T-cell (primary cell): ENCODE data around the gene ADAMTS17. TPM values are rescaled to one million over a fixed set of nuclear protein-coding genes. Genes with fewer than 3 reads are reported as not detected.

Experiments used
- ATAC-seq, 4 experiments: fragments of 200-7000 bp in 3 of 4; fragments of 150-1000 bp in 1 of 4; cut with Tn5 transposase; replicated peaks in 1 of 4; 1 replicate in 3 of 4; 2 replicates in 1 of 4; pipeline ENCODE4 v1.10.0; 2021; ENCODE audit warnings: moderate library complexity in 3 of 4, mild to moderate bottlenecking in 2 of 4, moderate number of reproducible peaks in 1 of 4
- CTCF ChIA-PET, 2 donors: fragments of 300-600 bp; sonication (Branson Sonifier 250); formaldehyde crosslinking; loops; one replicate each; lab custom pipeline; 2022; ENCODE audit warnings: antibody characterized with exemption in 2 of 2; lab: Charles Lee
- POLR2A ChIA-PET, 2 donors: fragments of 300-600 bp; sonication (Branson Sonifier 250); formaldehyde crosslinking; loops; one replicate each; lab custom pipeline; 2022; ENCODE audit warnings: antibody characterized with exemption in 2 of 2; lab: Charles Lee
- DNase-seq, 35 experiments: peaks; one replicate each; pipeline versions ENCODE4 v3.0.0 to v3.0.0-alpha.2; 2013 to 2023
- H3K27ac ChIP-seq: one replicate; pipeline ENCODE4 v1.5.1; 2013; ENCODE audit warnings: low read length
- H3K27me3 ChIP-seq, 2 experiments: replicated peaks in 1 of 2; 1 replicate in 1 of 2; 2 replicates in 1 of 2; pipeline versions ENCODE4 v1.6.1 to v1.7.0; 2013; ENCODE audit warnings: low read length in 1 of 2, mixed read lengths in 1 of 2; ENCODE audit not compliant: control insufficient read depth in 2 of 2, insufficient read depth in 2 of 2; ENCODE audit errors: extremely low read depth in 1 of 2
- H3K36me3 ChIP-seq, 2 donors: 1 replicate in 1 of 2; 2 replicates in 1 of 2; pipeline versions ENCODE4 v1.6.1 to v1.7.0; 2013; ENCODE audit warnings: low read length in 1 of 2; ENCODE audit not compliant: control insufficient read depth in 2 of 2, insufficient read depth in 1 of 2; ENCODE audit errors: extremely low read depth in 1 of 2
- H3K4me1 ChIP-seq, 2 experiments: 1 replicate in 1 of 2; 2 replicates in 1 of 2; pipeline versions ENCODE4 v1.6.1 to v1.7.0; 2013; ENCODE audit warnings: low read length in 2 of 2, mixed read lengths in 1 of 2; ENCODE audit not compliant: insufficient read depth in 2 of 2, control insufficient read depth in 1 of 2; ENCODE audit errors: extremely low read depth in 1 of 2
- H3K4me3 ChIP-seq, 2 donors: 1 replicate in 1 of 2; 2 replicates in 1 of 2; pipeline versions ENCODE4 v1.5.1 to v1.7.0; 2013; ENCODE audit warnings: mild to moderate bottlenecking in 2 of 2, low read length in 1 of 2, moderate library complexity in 1 of 2; ENCODE audit not compliant: control insufficient read depth in 1 of 2; ENCODE audit errors: extremely low read depth in 1 of 2
- H3K9me3 ChIP-seq: 2 replicates; pipeline ENCODE4 v1.7.0; 2013
- H3K27ac Mint-ChIP-seq, 2 donors: one replicate each; pipeline ENCODE4 v1.8.0; 2020 to 2021; ENCODE audit warnings: mild to moderate bottlenecking in 2 of 2, mixed read lengths in 2 of 2
- H3K27me3 Mint-ChIP-seq, 2 donors: one replicate each; pipeline ENCODE4 v1.8.0; 2021 to 2022; ENCODE audit warnings: mixed read lengths in 2 of 2
- H3K36me3 Mint-ChIP-seq: one replicate; pipeline ENCODE4 v1.8.0; 2021; ENCODE audit warnings: mixed read lengths
- H3K4me1 Mint-ChIP-seq, 3 donors: one replicate each; pipeline ENCODE4 v1.8.0; 2020 to 2022; ENCODE audit warnings: mixed read lengths in 3 of 3, mild to moderate bottlenecking in 1 of 3
- H3K4me3 Mint-ChIP-seq, 3 donors: one replicate each; pipeline ENCODE4 v1.8.0; 2020 to 2022; ENCODE audit warnings: mild to moderate bottlenecking in 3 of 3, mixed read lengths in 3 of 3, moderate library complexity in 3 of 3
- H3K9me3 Mint-ChIP-seq, 3 donors: one replicate each; pipeline ENCODE4 v1.8.0; 2020 to 2022; ENCODE audit warnings: mixed read lengths in 3 of 3
- WGBS: methylation state at CpG from one replicate; pipeline ENCODE4 v1.1.5; 2013; ENCODE audit warnings: missing lambda C conversion rate; ENCODE audit not compliant: insufficient coverage; 5-methylcytosine and 5-hydroxymethylcytosine counted together
- total RNA-seq, 35 experiments: library from RNA in 6 of 35; stranded (reverse) in 6 of 35; fragments of 120-200 nt in 1 of 35; gene quantifications; one replicate each; pipeline versions ENCODE4 v1.2.1 to v1.2.4 and lab custom pipeline; 2013 to 2026

Gene ADAMTS17
- total RNA-seq, 5 donors from 2014 or later (not counting 1 experiment from before 2014, with no cell fraction given): 8.9 to 17.8 (median 11.6) TPM

GRCh38 chr15:100134089-100134583 lies 207.6 kb downstream of the ADAMTS17 start:
- no peak overlapping the region for H3K4me3 Mint-ChIP-seq
- no peak overlapping the region for H3K27ac Mint-ChIP-seq
- H3K9me3 Mint-ChIP-seq: no peaks in the 10 kb centered on the region
- Histone ChIP-seq H3K27ac (no peak overlapping the region), H3K4me1 (no peaks in the 10 kb centered on the region), H3K9me3 (no peaks in the 10 kb centered on the region), H3K36me3 (no peaks in the 10 kb centered on the region), H3K27me3 (no peaks in the 10 kb centered on the region), H3K4me3 (no peak overlapping the region)
- peaks cover 40% of the 10 kb centered on the region for H3K36me3 Mint-ChIP-seq
- ATAC-seq (no peak), DNase-seq (no peak)
- ChIA-PET CTCF (interaction anchor here in 1 of 2 donors (0.6 kb wide), 1 partner anchor 477 kb away, joined by 3 read pairs; no protein-coding TSS in a partner anchor), POLR2A (no interaction called here)
- no peaks in the 10 kb centered on the region for H3K27me3 Mint-ChIP-seq
- WGBS: 78% methylated on average over 3 of the region's 7 CpGs
- H3K4me1 Mint-ChIP-seq: no peaks in the 10 kb centered on the region

DNA sequence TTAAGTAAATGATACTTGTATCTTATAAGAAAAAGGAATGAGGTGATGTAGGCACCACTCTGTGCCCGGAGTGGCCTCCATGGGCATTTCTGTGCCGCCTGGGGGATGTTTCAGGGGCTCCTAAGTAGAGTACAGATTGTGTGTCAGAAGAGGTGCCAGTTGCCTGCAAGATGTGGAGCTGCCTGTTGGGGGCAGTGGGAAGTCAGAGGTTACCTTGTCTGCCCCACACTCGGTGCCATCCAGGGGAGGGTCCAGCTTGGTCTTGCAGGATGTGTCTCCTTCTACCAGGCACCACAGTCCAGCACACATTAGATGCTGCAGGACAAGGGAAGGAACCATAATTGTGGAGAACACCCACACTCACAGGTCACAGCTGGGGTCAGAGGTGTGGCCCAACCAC lies 208.8 kb downstream of the ADAMTS17 start:
- POLR2A ChIA-PET: no interaction called here
- no peak overlapping the region for H3K27ac Mint-ChIP-seq
- no peaks in the 10 kb centered on the region for H3K9me3 Mint-ChIP-seq

GRCh38 chr15:100132309-100132708 lies 209.5 kb downstream of the ADAMTS17 start:
- H3K9me3 Mint-ChIP-seq: no peaks in the 10 kb centered on the region
- Histone ChIP-seq H3K27ac (no peak overlapping the region), H3K36me3 (no peaks in the 10 kb centered on the region), H3K27me3 (peaks cover 0 to 4% of the 10 kb centered on the region in 2 experiments), H3K4me1 (no peaks in the 10 kb centered on the region), H3K4me3 (no peak overlapping the region), H3K9me3 (no peaks in the 10 kb centered on the region)
- H3K4me1 Mint-ChIP-seq: no peaks in the 10 kb centered on the region
- ChIA-PET POLR2A (no interaction called here), CTCF (no interaction called here)
- no peak overlapping the region for H3K27ac Mint-ChIP-seq
- DNase-seq (no peak), ATAC-seq (no peak)
- H3K36me3 Mint-ChIP-seq: peaks cover 40% of the 10 kb centered on the region
- 87% methylated on average over 8 of the region's 10 CpGs for WGBS
- no peaks in the 10 kb centered on the region for H3K27me3 Mint-ChIP-seq
- no peak overlapping the region for H3K4me3 Mint-ChIP-seq

More for the DNA sequence above, 208.8 kb downstream of the ADAMTS17 start:
- H3K27me3 Mint-ChIP-seq: no peaks in the 10 kb centered on the region
- 100% methylated on average over 2 of the region's 3 CpGs for WGBS
- Histone ChIP-seq H3K4me3 (no peak overlapping the region), H3K27ac (no peak overlapping the region), H3K27me3 (peaks cover 0 to 4% of the 10 kb centered on the region in 2 experiments), H3K9me3 (no peaks in the 10 kb centered on the region), H3K36me3 (no peaks in the 10 kb centered on the region), H3K4me1 (no peaks in the 10 kb centered on the region)
- ATAC-seq: no peak
- no peaks in the 10 kb centered on the region for H3K4me1 Mint-ChIP-seq
- no peak for DNase-seq
- CTCF ChIA-PET: no interaction called here
- no peak overlapping the region for H3K4me3 Mint-ChIP-seq
- peaks cover 41% of the 10 kb centered on the region for H3K36me3 Mint-ChIP-seq

DNA sequence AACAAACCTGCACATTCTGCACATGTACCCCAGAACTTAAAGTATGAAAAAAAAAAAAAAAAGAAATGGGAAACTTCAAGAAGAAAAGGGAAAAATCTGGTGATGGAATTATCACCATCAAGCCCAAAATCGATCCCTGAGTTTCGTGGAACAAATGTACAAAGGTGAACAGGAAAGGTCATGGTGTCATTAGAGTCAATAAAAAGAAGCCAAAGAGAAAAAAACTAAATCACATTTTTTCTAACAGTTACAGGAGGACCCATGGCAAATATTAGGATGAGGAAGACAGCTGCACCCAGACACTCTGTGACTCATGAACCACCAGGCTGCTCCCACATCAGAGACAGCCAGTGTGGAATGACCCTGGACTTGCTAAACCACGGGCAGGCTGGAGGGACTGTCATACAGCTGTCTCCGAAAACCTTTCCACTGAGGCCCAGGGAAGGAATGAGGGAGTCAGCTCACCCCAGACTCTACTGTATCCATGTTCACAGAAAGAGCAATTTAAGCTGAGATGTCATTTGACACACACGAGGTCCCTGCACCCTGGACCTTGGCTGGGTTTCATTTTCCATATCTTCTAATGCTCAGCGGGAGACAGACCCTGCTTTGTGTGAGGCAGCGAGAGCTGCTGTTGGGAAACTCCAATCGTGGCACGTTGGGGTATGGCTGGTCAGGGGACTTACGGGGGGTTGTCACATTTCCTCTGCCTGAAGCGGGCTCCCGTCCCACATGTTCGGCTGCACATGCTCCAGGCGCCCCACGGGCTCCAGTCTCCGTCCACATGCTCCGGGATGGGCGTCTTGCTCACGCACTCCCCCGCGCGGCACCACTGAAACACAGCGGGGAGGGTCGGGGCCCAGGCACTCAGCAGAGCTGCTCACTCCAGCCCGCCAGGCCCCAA lies 210.2 kb downstream of the ADAMTS17 start:
- Histone ChIP-seq H3K9me3 (no peaks in the 10 kb centered on the region), H3K4me1 (no peaks in the 10 kb centered on the region), H3K4me3 (peak overlapping the region in 1 of 2 donors; percentile 19), H3K27me3 (peaks cover 0 to 4% of the 10 kb centered on the region in 2 experiments), H3K27ac (no peak overlapping the region), H3K36me3 (no peaks in the 10 kb centered on the region)
- no peaks in the 10 kb centered on the region for H3K27me3 Mint-ChIP-seq
- ChIA-PET POLR2A (no interaction called here), CTCF (interaction anchor here in 1 of 2 donors (0.7 kb wide), 1 partner anchor 21 kb away, joined by 3 read pairs; no protein-coding TSS in a partner anchor)
- peak in 2 of 4 experiments; percentile 31 to 58 for ATAC-seq
- DNase-seq: peak in 11 of 35 experiments; percentile 3 to 28 (median 10)
- H3K27ac Mint-ChIP-seq: no peak overlapping the region
- peaks cover 37% of the 10 kb centered on the region for H3K36me3 Mint-ChIP-seq
- 74% methylated on average over 21 of the region's 25 CpGs for WGBS
- peak overlapping the region; percentile 20 to 41 (median 31) for H3K4me3 Mint-ChIP-seq
- no peaks in the 10 kb centered on the region for H3K4me1 Mint-ChIP-seq
- no peaks in the 10 kb centered on the region for H3K9me3 Mint-ChIP-seq

GRCh38 chr15:100129677-100130076 lies 212.1 kb downstream of the ADAMTS17 start:
- Mint-ChIP-seq H3K27ac (no peak overlapping the region), H3K4me1 (no peaks in the 10 kb centered on the region), H3K36me3 (peaks cover 33% of the 10 kb centered on the region), H3K27me3 (no peaks in the 10 kb centered on the region), H3K9me3 (no peaks in the 10 kb centered on the region), H3K4me3 (no peak overlapping the region)
- no peaks in the 10 kb centered on the region for H3K4me1 ChIP-seq
- peaks cover 0 to 4% of the 10 kb centered on the region in 2 experiments for H3K27me3 ChIP-seq
- CTCF ChIA-PET: interaction anchor here in 1 of 2 donors (0.7 kb wide), 1 partner anchor 206 kb away, joined by 5 read pairs; no protein-coding TSS in a partner anchor
- no peaks in the 10 kb centered on the region for H3K9me3 ChIP-seq
- no peak overlapping the region for H3K4me3 ChIP-seq
- 86% methylated on average over 4 of the region's 9 CpGs for WGBS
- DNase-seq (no peak), ATAC-seq (no peak)
- no peak overlapping the region for H3K27ac ChIP-seq
- POLR2A ChIA-PET: no interaction called here
- H3K36me3 ChIP-seq: no peaks in the 10 kb centered on the region

GRCh38 chr15:100125401-100126191 lies 216.2 kb downstream of the ADAMTS17 start:
- H3K27me3 ChIP-seq: peaks cover 0 to 4% of the 10 kb centered on the region in 2 experiments
- H3K36me3 ChIP-seq: peaks cover 0 to 4% of the 10 kb centered on the region in 2 donors
- POLR2A ChIA-PET: no interaction called here
- Mint-ChIP-seq H3K4me1 (no peaks in the 10 kb centered on the region), H3K36me3 (peaks cover 53% of the 10 kb centered on the region), H3K27me3 (no peaks in the 10 kb centered on the region), H3K9me3 (peaks cover 5 to 26% (median 13%) of the 10 kb centered on the region in 3 donors), H3K27ac (no peak overlapping the region), H3K4me3 (no peak overlapping the region)
- H3K27ac ChIP-seq: no peak overlapping the region
- no peak overlapping the region for H3K4me3 ChIP-seq
- no peaks in the 10 kb centered on the region for H3K4me1 ChIP-seq
- ATAC-seq: no peak
- no peak for DNase-seq
- CTCF ChIA-PET: no interaction called here
- 83% methylated on average over 10 of the region's 19 CpGs for WGBS
- H3K9me3 ChIP-seq: peaks cover 2% of the 10 kb centered on the region
